ENCODE results near the gene CTSO. TPM values are rescaled to one million over a fixed set of nuclear protein-coding genes. Genes with fewer than 3 reads are reported as not detected.

Gene CTSO
- total RNA-seq, 1 donor from 2014 or later: 7.6 TPM

GRCh38 chr4:155883895-155884294 lies 69.8 kb downstream of the CTSO start:
- no peak for TF ChIP-seq CTCF (IDR thresholded peaks at IDR 0.05; ENCODE audit: unreplicated experiment)
- peaks cover 23% of the 10 kb centered on the region for H3K9me3 Mint-ChIP-seq
- H3K4me1 Mint-ChIP-seq: peaks cover under 1% of the 10 kb centered on the region
- no peaks in the 10 kb centered on the region for H3K27me3 Mint-ChIP-seq (ENCODE audit: low read depth)
- H3K36me3 Mint-ChIP-seq: peaks cover 2% of the 10 kb centered on the region
- DNase-seq (ENCODE audit: low spot score in 2 of 2, unreplicated experiment in 2 of 2): no peak
- no peak overlapping the region for H3K4me3 Mint-ChIP-seq
- H3K27ac Mint-ChIP-seq: no peak overlapping the region

- no peak overlapping the region for H3K27ac Mint-ChIP-seq
- peaks cover 29% of the 10 kb centered on the region for H3K9me3 Mint-ChIP-seq
- H3K27me3 Mint-ChIP-seq (ENCODE audit: low read depth): no peaks in the 10 kb centered on the region
- TF ChIP-seq CTCF (IDR thresholded peaks at IDR 0.05; ENCODE audit: unreplicated experiment): no peak
- H3K4me1 Mint-ChIP-seq: no peaks in the 10 kb centered on the region
- H3K36me3 Mint-ChIP-seq: peaks cover 2% of the 10 kb centered on the region
- no peak overlapping the region for H3K4me3 Mint-ChIP-seq
- no peak for DNase-seq (ENCODE audit: low spot score in 2 of 2, unreplicated experiment in 2 of 2)
Measured at GRCh38 chr4:155881555-155881954, 72.1 kb downstream of the CTSO start.

GRCh38 chr4:155879767-155880166 lies 73.9 kb downstream of the CTSO start:
- Mint-ChIP-seq H3K4me1 (no peaks in the 10 kb centered on the region), H3K9me3 (peaks cover 39% of the 10 kb centered on the region), H3K36me3 (peaks cover 2% of the 10 kb centered on the region), H3K27ac (no peak overlapping the region), H3K4me3 (no peak overlapping the region), H3K27me3 (ENCODE audit: low read depth) (no peaks in the 10 kb centered on the region)
- no peak for DNase-seq (ENCODE audit: low spot score in 2 of 2, unreplicated experiment in 2 of 2)
- TF ChIP-seq CTCF (IDR thresholded peaks at IDR 0.05; ENCODE audit: unreplicated experiment): no peak

GRCh38 chr4:155878611-155879010 lies 75.1 kb downstream of the CTSO start:
- Mint-ChIP-seq H3K27me3 (ENCODE audit: low read depth) (no peaks in the 10 kb centered on the region), H3K4me3 (no peak overlapping the region), H3K36me3 (peaks cover 2% of the 10 kb centered on the region), H3K4me1 (no peaks in the 10 kb centered on the region), H3K9me3 (peaks cover 37% of the 10 kb centered on the region), H3K27ac (no peak overlapping the region)
- no peak for DNase-seq (ENCODE audit: low spot score in 2 of 2, unreplicated experiment in 2 of 2)
- no peak for TF ChIP-seq CTCF (IDR thresholded peaks at IDR 0.05; ENCODE audit: unreplicated experiment)

- H3K9me3 Mint-ChIP-seq: peaks cover 34% of the 10 kb centered on the region
- DNase-seq (ENCODE audit: low spot score in 2 of 2, unreplicated experiment in 2 of 2): no peak
- H3K27ac Mint-ChIP-seq: no peak overlapping the region
- no peaks in the 10 kb centered on the region for H3K4me1 Mint-ChIP-seq
- H3K4me3 Mint-ChIP-seq: no peak overlapping the region
- no peaks in the 10 kb centered on the region for H3K36me3 Mint-ChIP-seq
- H3K27me3 Mint-ChIP-seq (ENCODE audit: low read depth): no peaks in the 10 kb centered on the region
- TF ChIP-seq CTCF (IDR thresholded peaks at IDR 0.05; ENCODE audit: unreplicated experiment): no peak
Measured at GRCh38 chr4:155877971-155878370, 75.7 kb downstream of the CTSO start.

GRCh38 chr4:155875878-155876277 lies 77.8 kb downstream of the CTSO start:
- Mint-ChIP-seq H3K4me3 (no peak overlapping the region), H3K4me1 (no peaks in the 10 kb centered on the region), H3K27ac (no peak overlapping the region), H3K27me3 (ENCODE audit: low read depth) (no peaks in the 10 kb centered on the region), H3K36me3 (no peaks in the 10 kb centered on the region), H3K9me3 (peaks cover 33% of the 10 kb centered on the region)
- TF ChIP-seq CTCF (IDR thresholded peaks at IDR 0.05; ENCODE audit: unreplicated experiment): no peak
- DNase-seq (ENCODE audit: low spot score in 2 of 2, unreplicated experiment in 2 of 2): no peak

Measured in mesothelial cell of epicardium (in vitro differentiated cells).